Gastrocnemius medialis (tissue), 4 donors: Measurements from ENCODE around the gene IQGAP2.

Experiments used
- CTCF ChIP-seq, 5 experiments: fragments of 450-650 bp in 3 of 5; fragments of 200-600 bp in 2 of 5; sonication (generic) in 2 of 5; IDR thresholded peaks in 4 of 5; conservative IDR thresholded peaks in 1 of 5; 1 replicate in 4 of 5; 2 replicates in 1 of 5; pipeline ENCODE4 v1.5.1; 2016 to 2019; ENCODE audit warnings: antibody characterized with exemption in 5 of 5, mild to moderate bottlenecking in 3 of 5, moderate library complexity in 3 of 5
- POLR2A ChIP-seq, 2 donors: fragments of 450-650 bp; IDR thresholded peaks; one replicate each; pipeline ENCODE4 v1.6.1; 2017; ENCODE audit warnings: antibody characterized with exemption in 2 of 2, mild to moderate bottlenecking in 2 of 2, moderate library complexity in 2 of 2

- no peak for TF ChIP-seq CTCF (IDR thresholded peaks at IDR 0.05 in 4 of 5, conservative IDR thresholded peaks at IDR 0.05 in 1 of 5)
- TF ChIP-seq POLR2A (IDR thresholded peaks at IDR 0.05), result no peak
These were observed 74.5 kb downstream of the IQGAP2 start for GRCh38 chr5:76477571-76477970.
